ENCODE results near the gene CD7. TPM values are rescaled to one million over a fixed set of nuclear protein-coding genes. Genes with fewer than 3 reads are reported as not detected.

CD7 gene
- polyA plus RNA-seq, 3 donors = 0.38 to 3.6 (median 0.42) TPM

GRCh38 chr17:82351254-82351712 is 33.9 kb upstream of the CD7 start:
- H2AFZ ChIP-seq (ENCODE audit: insufficient read depth, low read depth, low read length, poor library complexity, severe bottlenecking) = no peak overlapping the region
- no peak for DNase-seq
- no peak for TF ChIP-seq CTCF (IDR thresholded peaks at IDR 0.05)
- intact Hi-C loops (cut with micrococcal nuclease) = loop anchor here (2.0 to 10.0 kb wide), 4 partner anchors 61 to 424 kb away; no protein-coding TSS in a partner anchor
- peak overlapping the region in 2 of 7 donors; percentile 13 to 48 for H3K27ac Mint-ChIP-seq
- H3K9me3 ChIP-seq (replicated peaks in 1 of 2; ENCODE audit: control insufficient read depth in 1 of 2, insufficient read depth in 1 of 2, low read length in 2 of 2) = no peaks in the 10 kb centered on the region
- H3K79me2 ChIP-seq (ENCODE audit: insufficient read depth, low read length) = no peaks in the 10 kb centered on the region
- H3K9ac ChIP-seq (ENCODE audit: insufficient read depth, low read length, poor library complexity, severe bottlenecking) = no peak overlapping the region
- H4K20me1 ChIP-seq (ENCODE audit: insufficient read depth, low read length) = no peaks in the 10 kb centered on the region
- no peaks in the 10 kb centered on the region for H3K36me3 ChIP-seq (replicated peaks in 1 of 2; ENCODE audit: control insufficient read depth in 1 of 2, insufficient read depth in 2 of 2, low read length in 2 of 2)
- H3K4me2 ChIP-seq (replicated peaks; ENCODE audit: extremely low read depth, low read length, poor library complexity, severe bottlenecking) = no peak overlapping the region
- no peak overlapping the region for H3K4me3 Mint-ChIP-seq
- peaks cover 6 to 9% of the 10 kb centered on the region in 2 donors for H3K4me1 ChIP-seq (ENCODE audit: control insufficient read depth in 1 of 2, insufficient read depth in 2 of 2, low read length in 2 of 2)
- H3K27me3 ChIP-seq (ENCODE audit: control insufficient read depth in 2 of 2, insufficient read depth in 2 of 2, low read length in 2 of 2) = peaks cover 0 to 5% of the 10 kb centered on the region in 2 donors
- peaks cover 9% of the 10 kb centered on the region for H3K4me1 Mint-ChIP-seq
- peaks cover 8 to 18% (median 12%) of the 10 kb centered on the region in 3 donors for H3K27me3 Mint-ChIP-seq (ENCODE audit: low read depth in 3 of 3)
- H3K4me3 ChIP-seq (replicated peaks in 1 of 3; ENCODE audit: low read depth in 2 of 3, low read length in 3 of 3) = no peak overlapping the region
- 45% methylated on average over 15 of the region's 21 CpGs for WGBS (ENCODE audit: insufficient coverage)
- no peaks in the 10 kb centered on the region for H3K9me3 Mint-ChIP-seq
- no peak overlapping the region for H3K27ac ChIP-seq (ENCODE audit: low read depth in 1 of 2, low read length in 2 of 2)
- no peaks in the 10 kb centered on the region for H3K36me3 Mint-ChIP-seq

GRCh38 chr17:82350182-82351030 is 33.0 kb upstream of the CD7 start:
- H2AFZ ChIP-seq (ENCODE audit: insufficient read depth, low read depth, low read length, poor library complexity, severe bottlenecking) = no peak overlapping the region
- no peaks in the 10 kb centered on the region for H3K9me3 ChIP-seq (replicated peaks in 1 of 2; ENCODE audit: control insufficient read depth in 1 of 2, insufficient read depth in 1 of 2, low read length in 2 of 2)
- peaks cover 6 to 9% of the 10 kb centered on the region in 2 donors for H3K4me1 ChIP-seq (ENCODE audit: control insufficient read depth in 1 of 2, insufficient read depth in 2 of 2, low read length in 2 of 2)
- H3K36me3 ChIP-seq (replicated peaks in 1 of 2; ENCODE audit: control insufficient read depth in 1 of 2, insufficient read depth in 2 of 2, low read length in 2 of 2) = no peaks in the 10 kb centered on the region
- no peak overlapping the region for H3K4me2 ChIP-seq (replicated peaks; ENCODE audit: extremely low read depth, low read length, poor library complexity, severe bottlenecking)
- H3K4me1 Mint-ChIP-seq = peaks cover 10% of the 10 kb centered on the region
- no peaks in the 10 kb centered on the region for H3K79me2 ChIP-seq (ENCODE audit: insufficient read depth, low read length)
- TF ChIP-seq CTCF (IDR thresholded peaks at IDR 0.05) = no peak
- H3K36me3 Mint-ChIP-seq = no peaks in the 10 kb centered on the region
- peaks cover 0 to 5% of the 10 kb centered on the region in 2 donors for H3K27me3 ChIP-seq (ENCODE audit: control insufficient read depth in 2 of 2, insufficient read depth in 2 of 2, low read length in 2 of 2)
- H3K27ac Mint-ChIP-seq = peak overlapping the region in 1 of 7 donors; percentile 49
- H3K27ac ChIP-seq (ENCODE audit: low read depth in 1 of 2, low read length in 2 of 2) = no peak overlapping the region
- 74% methylated on average over 27 of the region's 28 CpGs for WGBS (ENCODE audit: insufficient coverage)
- DNase-seq = no peak
- peak overlapping the region in 1 of 2 donors; percentile 42 for H3K4me3 Mint-ChIP-seq
- no peaks in the 10 kb centered on the region for H4K20me1 ChIP-seq (ENCODE audit: insufficient read depth, low read length)
- peaks cover 5 to 18% (median 16%) of the 10 kb centered on the region in 3 donors for H3K27me3 Mint-ChIP-seq (ENCODE audit: low read depth in 3 of 3)
- H3K4me3 ChIP-seq (replicated peaks in 1 of 3; ENCODE audit: low read depth in 2 of 3, low read length in 3 of 3) = no peak overlapping the region
- intact Hi-C loops (cut with micrococcal nuclease) = loop anchor here (2.0 to 10.0 kb wide), 4 partner anchors 62 to 424 kb away; no protein-coding TSS in a partner anchor
- H3K9me3 Mint-ChIP-seq = no peaks in the 10 kb centered on the region
- no peak overlapping the region for H3K9ac ChIP-seq (ENCODE audit: insufficient read depth, low read length, poor library complexity, severe bottlenecking)

All from CD14-positive monocyte (primary cell).